Measurements from ENCODE around the gene PSRC1.

DNA sequence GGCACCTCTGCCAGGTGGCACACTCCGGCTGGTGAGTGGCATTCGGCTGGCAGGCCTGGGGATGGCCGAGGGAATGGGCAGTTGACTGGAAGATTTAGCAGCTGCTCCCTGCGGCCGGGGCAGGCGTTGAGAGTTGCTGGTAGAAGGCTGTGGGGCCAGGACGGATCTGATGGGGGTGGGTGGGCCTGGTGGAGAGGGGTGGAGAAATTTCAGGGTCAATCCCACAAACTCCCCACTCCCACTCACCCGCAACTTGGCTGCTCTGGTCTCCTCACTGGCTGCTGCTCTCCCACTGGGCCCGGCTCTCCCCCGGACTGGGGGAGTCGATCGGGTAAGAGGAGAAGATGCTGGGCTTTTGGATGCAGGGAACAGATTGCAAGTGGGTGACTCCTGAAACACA is 2.1 kb downstream of the PSRC1 start:
- TF ChIP-seq, protein P1, sequence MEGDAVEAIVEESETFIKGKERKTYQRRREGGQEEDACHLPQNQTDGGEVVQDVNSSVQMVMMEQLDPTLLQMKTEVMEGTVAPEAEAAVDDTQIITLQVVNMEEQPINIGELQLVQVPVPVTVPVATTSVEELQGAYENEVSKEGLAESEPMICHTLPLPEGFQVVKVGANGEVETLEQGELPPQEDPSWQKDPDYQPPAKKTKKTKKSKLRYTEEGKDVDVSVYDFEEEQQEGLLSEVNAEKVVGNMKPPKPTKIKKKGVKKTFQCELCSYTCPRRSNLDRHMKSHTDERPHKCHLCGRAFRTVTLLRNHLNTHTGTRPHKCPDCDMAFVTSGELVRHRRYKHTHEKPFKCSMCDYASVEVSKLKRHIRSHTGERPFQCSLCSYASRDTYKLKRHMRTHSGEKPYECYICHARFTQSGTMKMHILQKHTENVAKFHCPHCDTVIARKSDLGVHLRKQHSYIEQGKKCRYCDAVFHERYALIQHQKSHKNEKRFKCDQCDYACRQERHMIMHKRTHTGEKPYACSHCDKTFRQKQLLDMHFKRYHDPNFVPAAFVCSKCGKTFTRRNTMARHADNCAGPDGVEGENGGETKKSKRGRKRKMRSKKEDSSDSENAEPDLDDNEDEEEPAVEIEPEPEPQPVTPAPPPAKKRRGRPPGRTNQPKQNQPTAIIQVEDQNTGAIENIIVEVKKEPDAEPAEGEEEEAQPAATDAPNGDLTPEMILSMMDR (IDR thresholded peaks at IDR 0.05; ENCODE audit: low read length), result no peak
- TF ChIP-seq EZH2 (IDR thresholded peaks at IDR 0.05; ENCODE audit: borderline replicate concordance, low read length), result no peak
